Activated CD4-positive, CD25-positive, alpha-beta regulatory T cell treated with anti-CD3 and anti-CD28 coated beads, Interleukin-2, amount 50 U/mL, for 24 hours (primary cell): ENCODE results near the gene FAM229A.
A peak's percentile ranks its signal among the peaks of the same experiment; 100 is the strongest.
"Not testable (repeated sequence)": the region's sequence is repeated elsewhere in the genome, so short reads cannot be mapped to it uniquely, and the experiment has no call there.

ENCODE experiments used
- ATAC-seq, 2 donors: fragments of 150-1000 bp; cut with Tn5 transposase; one replicate each; pipeline ENCODE4 v1.10.0; 2021; ENCODE audit warnings: mild to moderate bottlenecking in 1 of 2, moderate library complexity in 1 of 2

Gene FAM229A

DNA sequence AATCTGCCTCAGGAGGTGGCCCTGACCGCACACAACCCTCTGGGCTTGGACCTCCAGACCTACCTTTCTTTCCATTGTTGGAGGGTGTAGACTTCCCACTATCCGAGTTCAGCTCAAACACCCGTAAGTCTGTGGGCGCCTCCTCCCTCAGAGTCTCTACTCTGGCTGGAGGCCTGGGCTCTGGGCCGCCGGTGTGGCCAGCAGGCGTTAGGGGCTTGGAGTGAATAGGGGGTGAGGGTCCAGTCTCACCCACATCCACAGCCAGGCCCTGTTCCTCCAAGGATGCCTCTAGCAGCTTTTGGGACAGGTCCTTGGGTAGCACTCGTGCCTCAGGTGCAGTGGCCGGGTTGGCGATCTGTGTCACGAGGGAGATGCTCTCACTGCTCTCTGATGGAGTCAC lies 13.9 kb upstream of the FAM229A start:
- no peak for ATAC-seq

DNA sequence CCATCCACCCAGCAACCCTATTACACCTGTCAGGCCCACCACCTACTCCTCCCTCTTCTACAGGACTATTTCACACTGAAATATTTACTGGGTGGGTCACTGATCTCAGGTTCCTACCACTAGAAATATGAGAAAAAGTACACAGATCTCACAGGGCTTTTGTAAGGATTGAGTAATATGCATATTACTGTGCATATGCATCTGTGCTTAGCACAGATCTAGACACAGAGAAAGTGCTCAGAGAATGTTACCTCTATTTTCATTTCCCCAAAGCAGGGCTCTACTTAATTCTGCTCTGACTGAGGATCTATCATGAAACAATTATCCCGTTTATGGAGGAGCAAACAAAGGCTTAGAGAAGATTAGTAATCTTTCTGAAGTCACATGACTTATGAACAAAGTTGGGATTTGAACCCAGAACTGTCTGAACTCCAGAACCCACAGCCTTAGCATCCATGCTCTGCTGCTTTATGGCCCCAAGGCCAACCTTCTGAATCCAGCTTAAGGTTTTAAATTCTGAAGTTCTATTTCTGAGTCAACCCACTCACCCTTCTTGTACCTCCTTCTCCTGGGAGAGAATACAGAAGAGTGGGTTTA lies 11.8 kb upstream of the FAM229A start:
- no peak for ATAC-seq

DNA sequence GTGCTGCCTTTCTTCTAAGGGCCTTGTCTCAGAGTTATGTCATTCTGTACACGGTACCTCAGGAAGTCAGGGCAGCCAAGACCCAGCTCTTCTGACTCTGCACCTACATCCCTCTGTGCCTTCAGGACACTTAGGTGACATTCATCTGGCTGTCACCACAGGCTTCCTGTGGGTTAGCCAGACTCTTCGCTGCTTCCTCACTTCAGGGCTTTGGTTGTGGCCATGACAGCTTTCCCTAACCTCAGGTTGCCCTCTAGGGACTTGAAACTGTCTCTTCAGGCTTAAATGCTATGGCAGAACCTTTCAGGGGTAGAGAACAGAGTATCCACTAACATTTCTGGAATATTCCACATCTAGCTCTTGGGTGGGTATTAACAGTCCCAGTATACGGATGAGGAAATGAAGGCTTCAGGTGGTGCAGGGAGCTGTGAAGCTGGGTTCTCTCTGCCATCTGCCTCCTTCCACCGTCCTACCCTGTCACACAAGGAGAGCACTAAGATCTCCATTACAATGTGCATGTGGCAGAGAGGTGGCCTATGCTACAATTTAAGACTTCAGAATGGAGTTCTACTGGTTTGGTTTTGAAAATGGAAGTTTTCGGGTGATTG lies 10.0 kb upstream of the FAM229A start:
- ATAC-seq, result peak; percentile 68 to 78

DNA sequence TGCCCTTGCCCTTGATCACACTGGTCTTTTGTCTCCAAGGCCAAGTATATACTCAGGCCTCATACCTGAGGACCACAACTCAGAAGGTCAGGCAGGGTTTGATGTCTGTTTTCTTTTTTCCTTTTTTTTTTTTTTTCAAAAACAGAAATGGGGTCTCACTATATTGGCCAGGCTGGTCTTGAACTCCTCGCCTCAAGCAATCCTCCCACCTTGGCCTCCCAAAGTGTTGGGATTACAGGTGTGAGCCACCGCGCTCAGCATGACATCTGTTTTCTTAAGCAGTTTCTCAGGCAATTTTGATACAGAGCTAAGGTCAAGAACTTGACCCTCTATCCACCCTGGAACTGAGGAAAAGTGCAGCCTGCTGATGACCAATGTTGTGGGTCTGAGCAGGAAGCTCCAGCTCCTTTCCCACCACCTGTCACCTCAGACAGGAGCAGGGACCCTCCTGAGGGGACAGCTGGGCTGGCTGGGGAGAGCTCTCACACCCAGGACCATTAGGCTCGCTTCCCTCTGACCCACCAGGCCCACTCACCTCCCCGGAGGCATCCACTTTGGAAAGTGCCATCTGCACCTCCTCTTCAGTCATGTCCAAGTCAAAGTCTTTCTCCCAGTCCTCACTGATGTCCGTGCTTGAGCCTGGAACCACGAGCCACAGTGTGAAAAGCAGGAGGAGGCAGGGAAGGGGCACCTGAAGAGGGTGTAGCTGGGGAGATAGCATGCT lies 5.8 kb upstream of the FAM229A start:
- ATAC-seq, result no peak

DNA sequence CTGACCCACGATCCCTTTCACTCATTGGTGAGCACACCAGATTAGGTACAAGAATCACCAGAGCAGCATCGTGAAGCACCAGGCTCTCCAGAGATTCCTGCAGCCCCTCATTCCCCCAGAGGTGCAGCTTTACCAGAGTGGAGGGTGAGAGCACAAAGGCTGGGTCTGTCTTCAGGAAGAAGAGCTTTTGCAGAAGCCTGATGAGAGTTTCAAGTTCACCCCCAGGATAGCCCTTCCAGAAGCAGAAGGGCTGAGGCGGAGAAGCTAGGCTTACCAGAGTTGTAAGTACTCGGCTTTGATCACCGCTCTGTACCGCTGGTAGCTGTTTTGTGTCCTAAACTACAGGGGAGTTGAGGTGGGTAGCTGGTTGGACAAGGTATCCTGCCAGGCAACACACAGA lies 3.2 kb upstream of the FAM229A start:
- no peak for ATAC-seq

DNA sequence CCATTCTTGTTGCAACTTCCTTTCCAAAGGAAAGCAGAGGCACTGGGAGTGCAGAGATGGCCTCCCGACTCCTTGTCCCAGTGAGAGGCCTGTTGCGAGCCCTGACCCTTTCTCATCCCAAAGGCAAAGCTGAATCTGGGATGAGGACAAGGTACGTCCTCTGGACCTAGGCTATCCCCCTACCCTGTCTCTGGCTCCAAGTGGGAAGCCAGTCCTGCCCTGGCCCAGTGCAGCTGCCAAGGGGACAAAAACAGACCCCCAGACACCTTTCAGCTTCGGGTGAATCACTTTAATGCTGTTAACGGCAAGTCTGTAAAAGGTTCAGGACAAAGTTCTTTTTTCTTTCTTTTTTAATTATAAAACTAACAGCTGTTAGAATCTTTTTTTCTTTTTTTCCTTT lies 2.6 kb upstream of the FAM229A start:
- ATAC-seq, result no peak

DNA sequence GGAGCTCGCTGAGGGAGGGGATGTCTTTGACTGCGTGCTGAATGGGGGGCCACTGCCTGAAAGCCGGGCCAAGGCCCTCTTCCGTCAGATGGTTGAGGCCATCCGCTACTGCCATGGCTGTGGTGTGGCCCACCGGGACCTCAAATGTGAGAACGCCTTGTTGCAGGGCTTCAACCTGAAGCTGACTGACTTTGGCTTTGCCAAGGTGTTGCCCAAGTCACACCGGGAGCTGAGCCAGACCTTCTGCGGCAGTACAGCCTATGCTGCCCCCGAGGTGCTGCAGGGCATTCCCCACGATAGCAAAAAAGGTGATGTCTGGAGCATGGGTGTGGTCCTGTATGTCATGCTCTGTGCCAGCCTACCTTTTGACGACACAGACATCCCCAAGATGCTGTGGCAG lies 1.4 kb upstream of the FAM229A start:
- no peak for ATAC-seq

DNA sequence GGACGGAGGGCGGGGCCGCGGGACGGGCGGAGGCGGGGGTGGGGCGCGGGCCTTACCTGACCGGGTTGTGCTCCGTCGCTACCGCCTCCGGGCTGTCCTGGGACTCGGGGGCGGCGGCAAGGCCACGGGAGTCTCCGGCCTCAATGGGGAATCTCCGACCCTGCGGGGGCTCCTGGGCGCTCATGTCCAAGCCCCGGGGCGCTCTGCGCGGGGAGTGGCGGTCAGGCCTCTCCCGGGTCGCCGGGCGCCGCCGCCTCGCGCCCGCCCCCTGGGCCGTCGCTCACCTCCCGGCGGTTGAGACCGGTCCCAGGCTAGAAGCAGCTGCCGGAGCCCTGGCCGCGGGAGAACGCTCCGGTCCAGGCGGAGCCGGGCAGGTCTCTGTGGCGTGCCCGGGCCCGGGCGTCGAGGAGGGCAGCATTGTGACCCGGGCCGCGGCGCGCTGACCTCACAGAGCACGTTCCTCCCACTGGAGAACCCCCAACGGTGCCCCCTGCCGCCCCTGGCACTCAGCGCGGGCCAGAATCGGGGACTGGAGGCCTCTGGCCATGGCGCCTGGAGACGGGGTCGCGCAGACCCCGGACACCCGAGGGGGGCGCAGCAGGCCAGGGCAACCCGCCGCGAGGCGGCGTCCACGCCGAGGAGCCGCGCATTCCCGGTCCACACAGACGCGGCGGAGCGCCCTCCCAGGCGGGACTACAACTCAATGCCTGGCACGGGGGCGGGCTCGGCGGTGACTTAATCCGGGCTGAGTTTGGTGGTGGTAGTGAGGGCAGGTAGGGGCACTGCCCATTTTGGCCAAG lies 411 bp downstream of the FAM229A start:
- ATAC-seq, result peak; percentile 45 to 52

DNA sequence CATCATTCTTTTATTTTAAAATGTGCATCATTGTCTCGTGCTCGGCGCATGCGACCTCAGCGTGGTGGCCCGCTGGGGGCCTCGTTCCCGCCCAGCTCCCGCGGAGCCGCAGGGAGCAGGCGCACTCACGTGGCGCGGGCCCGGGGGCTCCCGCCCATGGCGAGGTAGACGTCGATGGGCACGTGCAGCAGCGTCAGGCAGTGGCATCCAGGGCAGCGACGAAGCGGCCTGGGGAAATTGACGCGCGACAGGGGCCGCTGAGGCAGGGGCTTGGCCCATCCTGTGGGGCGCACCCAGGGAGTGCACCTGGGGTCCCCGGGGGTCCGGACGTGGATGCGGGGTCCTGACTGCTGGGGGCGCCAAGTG lies 994 bp downstream of the FAM229A start:
- ATAC-seq, result no peak

DNA sequence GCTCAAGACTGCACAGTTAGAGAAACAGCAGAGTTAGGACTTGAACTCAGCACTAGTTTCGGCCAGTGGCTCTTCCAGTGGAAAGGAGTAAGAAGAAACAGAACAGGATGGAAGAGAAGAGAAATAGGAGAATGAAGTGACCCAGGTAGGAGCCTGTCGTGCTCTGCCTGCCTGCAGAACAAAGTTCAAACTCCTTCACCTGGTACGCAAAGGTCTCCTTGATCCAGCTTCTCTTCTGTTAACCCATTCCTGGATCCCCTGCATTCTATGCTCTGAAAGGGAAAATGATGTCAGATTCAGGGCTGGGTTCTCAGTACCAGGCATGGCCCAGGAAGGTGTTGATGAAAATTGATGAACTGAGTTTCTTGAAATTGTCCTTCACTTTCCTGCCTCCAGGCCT lies 3.9 kb downstream of the FAM229A start:
- no peak for ATAC-seq

DNA sequence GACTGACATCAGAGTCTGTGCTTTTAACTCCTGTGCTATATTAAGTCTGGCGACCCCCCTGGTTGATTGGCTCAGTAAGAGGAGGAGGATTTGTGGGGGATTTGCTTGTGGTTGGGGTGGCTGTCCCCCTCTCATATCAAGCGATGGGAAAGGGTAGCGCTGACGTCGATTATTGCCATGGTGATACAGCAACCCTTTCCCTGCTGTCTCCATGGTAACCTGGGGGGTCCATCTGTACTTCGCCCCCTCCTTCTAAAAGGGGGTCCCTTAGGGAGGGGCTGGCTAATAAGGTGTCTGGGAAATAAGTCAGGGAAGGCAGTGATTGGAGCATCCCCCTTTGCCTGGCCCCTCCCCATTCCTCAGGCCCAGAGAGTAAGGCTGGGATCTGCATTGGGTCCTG lies 4.7 kb downstream of the FAM229A start:
- ATAC-seq, result no peak

DNA sequence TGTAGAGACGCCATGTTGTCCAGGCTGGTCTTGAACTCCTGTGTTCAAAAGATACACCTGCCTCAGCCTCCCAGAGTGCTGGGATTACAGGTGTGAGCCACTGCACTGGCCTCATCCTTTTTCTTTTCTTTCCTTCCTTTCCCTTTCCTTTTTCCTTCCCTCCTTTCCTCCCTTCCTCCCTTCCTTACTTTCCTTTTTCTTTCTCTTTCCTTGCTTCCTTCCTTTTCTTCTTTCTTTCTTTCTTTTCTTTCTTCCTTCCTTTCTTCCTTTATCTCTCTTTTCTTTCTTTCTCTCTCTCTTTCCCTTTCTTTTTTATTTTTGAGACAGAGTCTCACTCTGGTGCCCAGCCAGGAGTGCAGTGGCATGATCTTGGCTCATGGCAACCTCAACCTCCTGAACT lies 5.8 kb downstream of the FAM229A start:
- no peak for ATAC-seq

DNA sequence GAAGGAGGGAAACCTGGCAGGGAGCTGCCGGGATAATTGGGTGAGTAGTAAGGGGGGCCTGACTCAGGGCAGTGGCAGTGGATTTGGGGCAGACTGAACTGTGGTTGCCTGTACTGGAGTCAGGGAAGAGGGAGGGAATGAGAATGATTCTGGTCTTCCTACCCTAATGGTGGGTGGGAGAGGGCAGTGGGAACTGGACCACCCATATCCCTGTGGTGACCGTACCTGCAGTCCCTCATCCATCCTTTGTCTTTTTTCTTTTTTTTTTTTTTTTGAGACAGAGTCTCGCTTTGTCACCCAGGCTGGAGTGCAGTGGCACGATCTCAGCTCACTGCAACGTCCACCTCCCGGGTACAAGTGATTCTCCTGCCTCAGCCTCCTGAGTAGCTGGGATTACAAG lies 6.5 kb downstream of the FAM229A start:
- ATAC-seq, result not testable (repeated sequence)

DNA sequence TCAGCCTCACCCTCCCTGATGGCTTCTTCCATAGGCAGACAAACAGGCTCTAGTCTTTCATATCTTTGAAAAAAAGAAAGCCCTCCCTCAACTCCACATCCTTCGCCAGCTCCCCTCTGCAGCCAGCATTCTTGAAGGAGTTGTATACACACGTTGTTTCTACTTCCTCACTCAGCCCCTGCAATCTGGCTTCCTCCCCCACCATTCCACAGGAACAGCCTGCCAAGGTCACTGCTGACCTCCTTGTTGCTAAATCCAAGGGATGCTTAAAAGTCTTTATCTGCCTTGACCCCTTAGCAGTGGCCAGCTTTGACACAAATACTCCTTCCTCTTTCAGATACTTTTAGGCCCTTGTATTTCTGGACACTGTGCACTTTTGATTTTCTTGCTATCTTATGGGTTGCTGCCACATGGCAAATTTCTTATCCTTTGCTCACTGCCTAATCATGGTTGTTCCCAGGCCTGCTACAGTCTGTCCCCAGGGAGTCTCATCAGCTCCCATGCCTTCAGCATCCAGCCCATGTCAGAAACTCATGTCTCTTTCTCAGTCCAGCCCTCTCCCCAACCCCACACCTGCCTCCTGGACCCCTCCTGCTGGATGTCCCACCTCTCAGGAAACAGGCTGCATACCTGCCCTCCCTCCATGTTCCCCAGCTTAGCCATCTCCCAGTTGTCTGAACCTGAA lies 8.3 kb downstream of the FAM229A start:
- ATAC-seq, result no peak

DNA sequence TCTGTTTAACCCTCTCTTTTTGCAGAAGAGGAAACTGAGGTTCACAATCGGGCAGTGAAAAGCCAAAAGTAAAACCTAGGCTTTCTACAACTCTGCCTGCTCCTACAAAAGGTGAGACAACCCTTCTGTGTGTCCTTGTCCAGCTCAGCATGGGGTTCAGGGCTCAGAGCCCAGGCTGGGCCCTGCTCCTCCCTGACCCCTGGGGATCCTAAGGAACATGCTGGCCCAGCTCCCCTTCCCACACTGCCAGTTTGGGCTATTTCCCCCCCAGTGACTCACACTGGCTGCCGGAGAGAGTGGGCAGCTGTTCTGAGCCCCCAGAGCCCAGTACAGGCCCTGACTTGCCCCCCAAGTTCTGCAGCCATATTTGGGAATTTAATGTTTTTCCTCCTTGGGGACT lies 8.9 kb downstream of the FAM229A start:
- no peak for ATAC-seq

DNA sequence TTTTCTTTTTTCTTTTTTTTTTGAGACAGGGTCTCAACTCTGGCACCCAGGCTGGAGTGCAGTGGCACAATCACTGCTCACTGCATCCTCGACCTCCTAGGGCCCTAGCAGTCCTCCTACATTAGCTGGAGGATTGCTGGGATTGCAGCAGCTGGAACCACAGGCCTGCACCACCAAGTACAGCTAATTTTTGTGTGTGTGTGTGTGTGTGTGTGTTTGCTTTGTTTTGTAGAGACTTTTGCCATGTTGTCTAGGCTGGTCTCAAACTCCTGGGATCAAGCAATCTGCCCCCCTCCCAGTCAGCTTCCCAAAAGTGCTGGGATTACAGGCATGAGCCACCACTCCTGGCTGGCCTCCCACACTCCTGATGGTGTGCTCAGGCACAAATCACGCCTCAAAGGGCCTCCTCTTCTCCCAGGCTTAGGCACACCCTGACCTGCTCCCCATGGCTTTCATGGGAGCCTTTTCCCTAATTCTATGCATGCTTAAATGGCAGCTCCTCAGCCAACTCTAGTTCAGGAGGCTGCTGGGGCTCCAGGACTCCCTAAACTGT lies 9.4 kb downstream of the FAM229A start:
- ATAC-seq, result no peak

DNA sequence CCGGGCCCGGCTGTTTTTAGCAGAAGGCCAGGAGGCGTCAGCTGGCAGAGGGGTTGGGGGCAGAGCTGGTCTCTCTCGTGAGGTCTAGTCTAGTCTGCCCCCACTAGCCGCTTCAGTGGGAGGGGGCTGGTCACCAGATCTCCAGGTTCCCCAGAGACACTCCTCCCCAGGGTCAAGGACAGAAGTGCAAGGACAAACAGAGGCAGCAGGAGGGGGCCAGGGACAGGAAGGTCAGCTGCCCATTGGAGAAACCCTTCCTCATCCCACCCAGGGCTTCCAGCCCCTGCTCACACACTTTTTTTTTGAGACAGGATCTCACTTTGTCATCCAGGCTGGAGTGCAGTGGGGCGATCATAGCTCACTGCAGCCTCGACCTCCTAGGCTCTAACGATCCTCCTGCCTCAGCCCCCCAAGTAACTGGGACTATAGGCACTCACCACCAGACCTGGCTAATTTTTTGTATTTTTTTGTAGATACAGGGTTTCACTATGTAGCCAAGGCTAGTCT lies 10.0 kb downstream of the FAM229A start:
- no peak for ATAC-seq

DNA sequence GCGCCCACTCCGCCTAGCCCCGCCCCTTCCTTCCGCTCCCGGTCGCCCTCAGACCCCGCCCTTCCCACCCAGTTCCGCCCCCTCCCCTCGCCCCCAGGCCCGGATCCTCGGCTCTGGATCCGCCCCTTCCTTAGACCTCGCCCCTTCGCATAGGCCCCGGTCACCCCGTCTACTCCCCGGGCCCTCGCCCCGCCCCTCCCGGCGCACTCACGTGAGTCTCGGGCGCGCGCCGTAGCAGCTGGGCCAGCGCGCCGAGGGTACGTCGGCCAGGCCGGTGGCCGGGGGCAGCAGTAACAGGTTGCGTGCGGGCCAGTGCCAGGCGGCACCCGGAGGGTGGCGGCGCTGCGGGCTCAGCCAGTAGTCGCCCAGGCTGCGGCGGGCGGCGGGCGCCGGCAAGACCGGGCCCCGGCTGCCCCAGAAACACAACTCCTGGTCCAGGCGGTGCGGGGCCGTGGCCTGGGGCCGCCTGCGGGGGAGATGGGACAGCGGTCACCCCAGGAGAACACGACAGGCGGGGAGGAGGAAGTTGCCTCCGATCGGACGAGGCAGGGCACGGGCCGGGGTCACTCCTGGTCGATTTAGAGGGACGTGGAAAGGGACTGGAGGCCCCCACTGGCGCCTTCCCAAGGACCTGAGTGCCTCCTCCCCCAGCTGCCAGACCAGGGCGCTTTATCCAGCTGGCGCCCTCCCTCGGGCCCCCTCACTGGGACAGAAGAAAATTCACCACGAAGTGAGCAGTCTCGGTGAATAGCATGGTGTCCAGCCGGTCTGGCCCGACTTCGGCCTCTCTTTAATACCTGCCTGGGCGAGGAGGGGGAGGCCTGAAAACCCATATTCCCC lies 10.7 kb downstream of the FAM229A start:
- ATAC-seq, result peak; percentile 97 to 98

DNA sequence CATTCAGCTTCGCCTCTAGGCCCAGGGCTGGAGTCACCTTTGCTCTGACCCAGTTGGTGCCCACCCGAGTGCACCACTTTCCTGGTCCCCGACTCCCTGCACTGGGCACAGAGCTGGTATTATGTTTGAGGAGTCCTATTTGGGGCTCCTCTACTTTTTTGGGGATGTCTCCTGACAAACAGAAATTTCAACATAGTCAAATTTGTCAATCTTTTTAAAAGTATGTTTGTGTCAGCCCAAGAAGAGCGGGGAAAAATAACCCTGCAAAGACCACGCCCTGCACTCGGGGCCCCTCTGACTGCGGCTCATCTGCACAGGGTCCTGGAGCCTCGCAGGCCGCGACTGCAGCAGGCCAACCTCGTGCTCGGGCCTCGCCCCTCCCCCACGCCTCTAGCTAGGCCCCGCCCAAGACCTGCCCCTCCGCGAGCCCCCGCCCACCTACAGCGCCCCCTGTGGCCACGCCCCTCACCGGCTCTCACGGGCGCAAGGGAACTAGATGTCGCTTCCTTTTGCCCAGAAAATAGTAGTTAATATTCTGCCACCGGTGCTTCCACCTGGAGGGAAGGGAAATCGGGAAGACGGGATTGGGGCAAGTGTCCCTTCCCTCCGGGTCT lies 11.4 kb downstream of the FAM229A start:
- peak; percentile 54 to 58 for ATAC-seq

DNA sequence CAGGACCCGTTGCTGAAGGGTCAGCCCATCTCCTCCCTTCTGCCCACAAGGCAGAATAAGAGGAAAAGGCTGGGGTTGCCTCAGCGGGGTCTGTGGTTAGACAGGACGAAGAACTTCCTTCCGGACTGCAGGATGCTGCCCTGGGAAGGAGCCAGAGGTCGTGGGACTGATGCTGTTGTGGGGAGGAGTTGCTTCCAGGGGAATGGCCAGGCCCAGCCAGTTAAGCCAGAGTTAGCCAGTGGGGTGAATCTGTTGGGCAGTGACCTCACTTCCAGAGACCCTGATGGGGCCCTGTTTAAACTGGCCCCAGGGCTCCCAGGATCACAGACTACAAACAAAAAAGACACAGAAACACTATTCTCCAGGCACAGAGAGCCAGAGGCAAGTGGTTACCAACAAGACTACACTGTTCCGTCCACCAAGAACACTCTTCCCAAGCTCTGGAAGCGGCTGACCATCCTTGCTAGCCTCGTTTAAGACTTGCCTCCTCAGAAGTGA lies 13.0 kb downstream of the FAM229A start:
- no peak for ATAC-seq
